Tibial nerve (tissue), 4 donors: ENCODE data around the gene SENP7.

Source experiments
- EP300 ChIP-seq, 2 donors: sonication (generic); formaldehyde crosslinking; IDR thresholded peaks; one replicate each; pipeline ENCODE4 v1.6.1; 2017; ENCODE audit warnings: antibody characterized with exemption in 2 of 2, mild to moderate bottlenecking in 1 of 2
- POLR2A ChIP-seq, 2 donors: fragments of 450-650 bp; IDR thresholded peaks; one replicate each; pipeline ENCODE4 v1.6.1; 2017; ENCODE audit warnings: antibody characterized with exemption in 2 of 2, mild to moderate bottlenecking in 2 of 2, moderate library complexity in 2 of 2
- TF ChIP-seq, protein P1 (sequence below), 5 experiments: fragments of 200-600 bp in 3 of 5; fragments of 450-650 bp in 2 of 5; sonication (generic) in 3 of 5; IDR thresholded peaks; one replicate each; pipeline ENCODE4 v1.5.1; 2016 to 2019; ENCODE audit warnings: antibody characterized with exemption in 5 of 5, mild to moderate bottlenecking in 3 of 5, moderate library complexity in 2 of 5

DNA sequence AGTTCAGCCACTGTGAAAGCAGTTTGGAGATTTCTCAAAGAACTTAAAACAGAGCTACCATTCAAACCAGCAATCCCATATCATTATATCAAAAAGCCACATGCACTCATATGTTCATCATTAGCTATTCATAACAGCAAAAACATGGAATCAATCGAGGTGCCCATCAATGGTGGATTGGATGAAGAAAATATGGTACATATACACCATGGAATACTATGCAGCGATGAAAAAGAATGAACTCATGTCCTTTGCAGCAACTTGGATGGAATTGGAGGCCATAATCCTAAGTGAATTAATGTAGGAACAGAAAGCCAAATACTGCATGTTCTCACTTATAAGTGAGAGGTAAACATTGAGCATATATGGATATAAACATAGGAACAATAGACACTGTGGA, 224.7 kb downstream of the SENP7 start:
- TF ChIP-seq POLR2A (IDR thresholded peaks at IDR 0.05) = no peak
- TF ChIP-seq, protein P1, sequence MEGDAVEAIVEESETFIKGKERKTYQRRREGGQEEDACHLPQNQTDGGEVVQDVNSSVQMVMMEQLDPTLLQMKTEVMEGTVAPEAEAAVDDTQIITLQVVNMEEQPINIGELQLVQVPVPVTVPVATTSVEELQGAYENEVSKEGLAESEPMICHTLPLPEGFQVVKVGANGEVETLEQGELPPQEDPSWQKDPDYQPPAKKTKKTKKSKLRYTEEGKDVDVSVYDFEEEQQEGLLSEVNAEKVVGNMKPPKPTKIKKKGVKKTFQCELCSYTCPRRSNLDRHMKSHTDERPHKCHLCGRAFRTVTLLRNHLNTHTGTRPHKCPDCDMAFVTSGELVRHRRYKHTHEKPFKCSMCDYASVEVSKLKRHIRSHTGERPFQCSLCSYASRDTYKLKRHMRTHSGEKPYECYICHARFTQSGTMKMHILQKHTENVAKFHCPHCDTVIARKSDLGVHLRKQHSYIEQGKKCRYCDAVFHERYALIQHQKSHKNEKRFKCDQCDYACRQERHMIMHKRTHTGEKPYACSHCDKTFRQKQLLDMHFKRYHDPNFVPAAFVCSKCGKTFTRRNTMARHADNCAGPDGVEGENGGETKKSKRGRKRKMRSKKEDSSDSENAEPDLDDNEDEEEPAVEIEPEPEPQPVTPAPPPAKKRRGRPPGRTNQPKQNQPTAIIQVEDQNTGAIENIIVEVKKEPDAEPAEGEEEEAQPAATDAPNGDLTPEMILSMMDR (IDR thresholded peaks at IDR 0.05) = no peak
- TF ChIP-seq EP300 (IDR thresholded peaks at IDR 0.05) = no peak
